ENCODE data around the gene ITPRID2. TPM values are rescaled to one million over a fixed set of nuclear protein-coding genes. Genes with fewer than 3 reads are reported as not detected.

ITPRID2 gene
- total RNA-seq, 1 experiment from 2014 or later, result 1,605 TPM

- ChIA-PET CTCF (interaction anchor here (1.4 to 2.6 kb wide), 2 partner anchors 54 to 157 kb away, joined by 5 to 11 read pairs; no protein-coding TSS in a partner anchor), POLR2A (interaction anchor here (0.6 to 5.1 kb wide), 17 partner anchors 8 to 157 kb away, joined by 3 to 32 read pairs (median 5); partner anchors contain the start of gene ITPRID2), RAD21 (ENCODE audit: low non-redundant PET in 1 of 2, low total read pairs in 2 of 2, uncharacterized antibody in 2 of 2, unreplicated experiment in 2 of 2) (interaction anchor here in 1 of 2 experiments (0.7 to 1.1 kb wide), 2 partner anchors 158 to 178 kb away, joined by 4 read pairs; no protein-coding TSS in a partner anchor)
- no peaks in the 10 kb centered on the region for H3K27me3 ChIP-seq (ENCODE audit: insufficient read depth, low read length)
- BruUV-seq (replicated peaks), result no TSS peak
- intact Hi-C loops (cut with micrococcal nuclease), result loop anchor here (5.0 kb wide), 1 partner anchor 328 kb away; no protein-coding TSS in a partner anchor
- H3K4me2 ChIP-seq (ENCODE audit: low read length), result peak overlapping the region; percentile 92; the same call in 1 of the 2 replicates
- peak overlapping the region; percentile 99 for H3K27ac ChIP-seq (ENCODE audit: low read depth, low read length)
- no peaks in the 10 kb centered on the region for H3K9me3 ChIP-seq (ENCODE audit: control insufficient read depth in 1 of 2, insufficient read depth in 1 of 2, low read depth in 1 of 2, low read length in 2 of 2)
- no peak overlapping the region for H3K4me3 ChIP-seq (replicated peaks in 1 of 2; ENCODE audit: low read depth in 1 of 2, low read length in 2 of 2)
- DNase-seq (ENCODE audit: low read depth, low spot score) (no peak), ATAC-seq (peak; percentile 68)
- H3K9me2 ChIP-seq (ENCODE audit: insufficient read depth), result no peaks in the 10 kb centered on the region
- peaks cover 88 to 99% of the 10 kb centered on the region in 2 experiments for H3K4me1 ChIP-seq (ENCODE audit: control insufficient read depth in 1 of 2, insufficient read depth in 2 of 2, low read length in 2 of 2)
- H3K79me2 ChIP-seq (ENCODE audit: insufficient read depth, low read length), result peaks cover 100% of the 10 kb centered on the region
- TF ChIP-seq MAX (IDR thresholded peaks at IDR 0.05) (no peak), SP1 (IDR thresholded peaks at IDR 0.05; ENCODE audit: low read depth) (peak; percentile 42; the same call in 1 of the 2 replicates), FOSL1 (IDR thresholded peaks at IDR 0.05; ENCODE audit: low read depth) (peak; percentile 5; the same call in 1 of the 2 replicates), POLR2AphosphoS5 (IDR thresholded peaks at IDR 0.05; ENCODE audit: low read depth, low read length) (peak; percentile 54)
- no peak overlapping the region for H2AFZ ChIP-seq (ENCODE audit: low read depth, low read length, poor library complexity, severe bottlenecking)
- H3K9ac ChIP-seq (ENCODE audit: low read length), result peak overlapping the region; percentile 18; the same call in 1 of the 2 replicates
- peaks cover 18% of the 10 kb centered on the region; the same call in 1 of the 2 replicates for H4K20me1 ChIP-seq (ENCODE audit: insufficient read depth)
- peaks cover 68 to 86% of the 10 kb centered on the region in 2 experiments for H3K36me3 ChIP-seq (ENCODE audit: control insufficient read depth in 1 of 2, insufficient read depth in 2 of 2, low read length in 2 of 2)
Measured at GRCh38 chr2:181900007-181900651, 8.6 kb downstream of the ITPRID2 start.

GRCh38 chr2:181902625-181903024, 11.1 kb downstream of the ITPRID2 start:
- Histone ChIP-seq H2AFZ (ENCODE audit: low read depth, low read length, poor library complexity, severe bottlenecking) (no peak overlapping the region), H3K4me3 (replicated peaks in 1 of 2; ENCODE audit: low read depth in 1 of 2, low read length in 2 of 2) (no peak overlapping the region), H3K79me2 (ENCODE audit: insufficient read depth, low read length) (peaks cover 100% of the 10 kb centered on the region), H3K9ac (ENCODE audit: low read length) (0 out of 2 replicates have a peak overlapping the region, but pooled peaks have one; percentile 14), H4K20me1 (ENCODE audit: insufficient read depth) (peaks cover 40% of the 10 kb centered on the region; the same call in 1 of the 2 replicates), H3K36me3 (ENCODE audit: control insufficient read depth in 1 of 2, insufficient read depth in 2 of 2, low read length in 2 of 2) (peaks cover 68 to 90% of the 10 kb centered on the region in 2 experiments), H3K27ac (ENCODE audit: low read depth, low read length) (peak overlapping the region; percentile 99), H3K4me1 (ENCODE audit: control insufficient read depth in 1 of 2, insufficient read depth in 2 of 2, low read length in 2 of 2) (peaks cover 76 to 99% of the 10 kb centered on the region in 2 experiments), H3K9me2 (ENCODE audit: insufficient read depth) (no peaks in the 10 kb centered on the region), H3K27me3 (ENCODE audit: insufficient read depth, low read length) (no peaks in the 10 kb centered on the region), H3K4me2 (ENCODE audit: low read length) (peak overlapping the region; percentile 21; the same call in 1 of the 2 replicates), H3K9me3 (ENCODE audit: control insufficient read depth in 1 of 2, insufficient read depth in 1 of 2, low read depth in 1 of 2, low read length in 2 of 2) (no peaks in the 10 kb centered on the region)
- BruUV-seq (replicated peaks), result no TSS peak
- POLR2A ChIA-PET, result interaction anchor here (0.8 to 2.0 kb wide), 8 partner anchors 10 to 161 kb away, joined by 3 to 10 read pairs (median 4); partner anchors contain the start of gene ITPRID2
- CTCF ChIA-PET, result interaction anchor here (3.3 kb wide), 1 partner anchor 160 kb away, joined by 34 read pairs; no protein-coding TSS in a partner anchor
- TF ChIP-seq REST (IDR thresholded peaks at IDR 0.05; ENCODE audit: low read depth) (no peak), EZH2phosphoT487 (IDR thresholded peaks at IDR 0.05; ENCODE audit: borderline replicate concordance) (no peak), ZFX (IDR thresholded peaks at IDR 0.05) (no peak), ELF1 (IDR thresholded peaks at IDR 0.05; ENCODE audit: borderline replicate concordance, low read depth) (no peak)
- RAD21 ChIA-PET (ENCODE audit: low non-redundant PET in 1 of 2, low total read pairs in 2 of 2, uncharacterized antibody in 2 of 2, unreplicated experiment in 2 of 2), result no interaction called here
- intact Hi-C loops (cut with micrococcal nuclease), result loop anchor here (5.0 kb wide), 1 partner anchor 330 kb away; no protein-coding TSS in a partner anchor
- ATAC-seq, result no peak
- no peak for DNase-seq (ENCODE audit: low read depth, low spot score)
